Measurements from ENCODE around the gene GNB1.
"Not testable (repeated sequence)": the region's sequence is repeated elsewhere in the genome, so short reads cannot be mapped to it uniquely, and the experiment has no call there.

GNB1 gene

GRCh38 chr1:1937061-1937460 is 46.2 kb upstream of the GNB1 start:
- in situ Hi-C loops (cut with MboI; ENCODE audit: low sequenced_read_pairs, unreplicated experiment) = no loop called here
- TF ChIP-seq CTCF (IDR thresholded peaks at IDR 0.05; ENCODE audit: borderline replicate concordance, control extremely low read depth, extremely low read depth, insufficient read depth, missing control alignments) = no peak
- DNase-seq (ENCODE audit: low spot score) = no peak

- DNase-seq (ENCODE audit: low spot score); in situ Hi-C loops (cut with MboI; ENCODE audit: low sequenced_read_pairs, unreplicated experiment): not testable (repeated sequence)
Observed at GRCh38 chr1:1934848-1935247, 44.0 kb upstream of the GNB1 start.

- in situ Hi-C loops (cut with MboI; ENCODE audit: low sequenced_read_pairs, unreplicated experiment) = no loop called here
- DNase-seq (ENCODE audit: low spot score) = no peak
- TF ChIP-seq CTCF (IDR thresholded peaks at IDR 0.05; ENCODE audit: borderline replicate concordance, control extremely low read depth, extremely low read depth, insufficient read depth, missing control alignments) = no peak
Observed at GRCh38 chr1:1929639-1930545, 39.0 kb upstream of the GNB1 start.

GRCh38 chr1:1929102-1929638 is 38.3 kb upstream of the GNB1 start:
- in situ Hi-C loops (cut with MboI; ENCODE audit: low sequenced_read_pairs, unreplicated experiment) = no loop called here
- no peak for TF ChIP-seq CTCF (IDR thresholded peaks at IDR 0.05; ENCODE audit: borderline replicate concordance, control extremely low read depth, extremely low read depth, insufficient read depth, missing control alignments)

GRCh38 chr1:1928231-1929101 is 37.6 kb upstream of the GNB1 start:
- no peak for TF ChIP-seq CTCF (IDR thresholded peaks at IDR 0.05; ENCODE audit: borderline replicate concordance, control extremely low read depth, extremely low read depth, insufficient read depth, missing control alignments)
- DNase-seq (ENCODE audit: low spot score) = no peak
- in situ Hi-C loops (cut with MboI; ENCODE audit: low sequenced_read_pairs, unreplicated experiment) = no loop called here

More at GRCh38 chr1:1929102-1929638, 38.3 kb upstream of the GNB1 start:
- DNase-seq (ENCODE audit: low spot score) = no peak

GRCh38 chr1:1927751-1928150 is 36.9 kb upstream of the GNB1 start:
- no peak for DNase-seq (ENCODE audit: low spot score)
- in situ Hi-C loops (cut with MboI; ENCODE audit: low sequenced_read_pairs, unreplicated experiment) = no loop called here
- TF ChIP-seq CTCF (IDR thresholded peaks at IDR 0.05; ENCODE audit: borderline replicate concordance, control extremely low read depth, extremely low read depth, insufficient read depth, missing control alignments) = no peak
